Astrocyte of the hippocampus (primary cell): ENCODE measurements around the gene TMEM145.

Experiments
- DNase-seq: peaks from one replicate; pipeline ENCODE4 v3.0.0; 2011; ENCODE audit warnings: low read depth, low spot score

The TMEM145 gene

DNA sequence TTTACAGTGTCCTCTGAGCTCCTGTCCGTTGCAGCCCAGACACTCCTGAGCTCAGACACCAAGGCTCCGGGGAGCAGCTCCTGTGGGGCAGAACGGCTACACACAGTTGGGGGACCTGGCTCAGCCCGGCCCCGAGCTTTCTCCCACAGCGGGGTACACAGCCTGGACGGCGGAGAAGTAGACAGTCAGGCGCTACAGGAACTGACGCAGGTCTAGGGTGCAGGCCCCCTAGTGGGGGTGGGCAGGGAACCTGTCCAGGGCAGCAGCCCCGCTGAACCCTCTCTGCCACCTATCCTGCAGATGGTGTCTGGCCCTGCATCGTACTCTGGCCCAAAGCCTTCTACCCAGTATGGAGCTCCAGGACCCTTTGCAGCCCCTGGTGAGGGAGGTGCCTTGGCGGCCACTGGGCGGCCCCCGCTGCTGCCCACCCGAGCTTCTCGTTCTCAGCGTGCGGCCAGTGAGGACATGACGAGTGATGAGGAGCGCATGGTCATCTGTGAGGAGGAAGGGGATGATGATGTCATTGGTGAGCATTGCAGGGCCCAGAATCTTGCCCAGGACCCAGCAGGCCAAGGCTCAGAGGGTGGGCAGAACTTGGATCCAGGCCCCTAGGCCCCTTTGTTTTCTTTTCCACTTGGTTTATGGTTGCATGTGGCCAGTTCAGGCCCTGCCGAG, 24.1 kb upstream of the TMEM145 start:
- DNase-seq = no peak

- no peak for DNase-seq
Measured at GRCh38 chr19:42289556-42290041, 23.5 kb upstream of the TMEM145 start.

DNA sequence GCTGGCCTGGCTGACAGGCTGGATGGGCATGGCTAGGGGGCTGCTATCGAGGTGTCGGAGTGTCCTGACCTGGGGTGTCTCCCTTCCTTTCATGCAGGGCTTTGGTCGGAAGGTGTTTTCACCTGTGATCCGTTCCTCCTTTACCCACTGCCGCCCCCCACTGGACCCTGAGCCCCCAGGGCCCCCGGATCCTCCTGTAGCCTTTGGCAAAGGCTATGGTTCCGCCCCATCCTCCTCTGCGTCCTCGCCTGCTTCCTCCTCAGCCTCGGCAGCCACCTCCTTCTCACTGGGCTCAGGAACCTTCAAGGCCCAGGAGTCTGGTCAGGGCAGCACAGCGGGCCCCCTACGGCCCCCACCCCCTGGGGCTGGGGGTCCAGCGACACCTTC, 23.0 kb upstream of the TMEM145 start:
- DNase-seq = no peak

- DNase-seq = no peak
Measured at GRCh38 chr19:42290523-42291434, 22.3 kb upstream of the TMEM145 start.

- DNase-seq = no peak
Measured at GRCh38 chr19:42291435-42291810, 21.7 kb upstream of the TMEM145 start.

- DNase-seq = no peak
Measured at GRCh38 chr19:42292042-42292960, 20.8 kb upstream of the TMEM145 start.

- no peak for DNase-seq
Measured at GRCh38 chr19:42292963-42293362, 20.1 kb upstream of the TMEM145 start.

GRCh38 chr19:42293540-42293939, 19.6 kb upstream of the TMEM145 start:
- no peak for DNase-seq

- no peak for DNase-seq
Measured at GRCh38 chr19:42293948-42294347, 19.2 kb upstream of the TMEM145 start.

- no peak for DNase-seq
Measured at GRCh38 chr19:42294471-42295137, 18.5 kb upstream of the TMEM145 start.

DNA sequence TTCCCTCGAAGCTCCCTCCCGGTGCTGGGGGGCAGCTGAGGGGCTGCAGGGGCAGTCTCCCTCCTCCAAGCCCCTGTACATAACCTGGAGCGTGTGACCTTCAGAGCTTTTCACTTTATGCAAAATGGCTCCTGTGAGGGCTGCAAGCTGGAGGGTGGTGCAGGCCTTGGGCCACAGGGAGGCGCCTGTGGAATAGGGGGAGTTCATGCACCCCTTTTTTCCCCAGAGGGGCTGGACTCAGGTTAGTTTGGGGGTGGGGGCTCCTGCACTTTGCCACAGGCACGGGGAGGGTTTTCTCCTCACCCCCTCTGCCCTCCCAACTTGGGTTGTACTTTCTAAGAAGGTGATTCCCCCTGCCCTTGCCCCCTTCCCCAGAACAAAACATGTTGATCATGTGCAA, 17.8 kb upstream of the TMEM145 start:
- no peak for DNase-seq

GRCh38 chr19:42295831-42296525, 17.1 kb upstream of the TMEM145 start:
- DNase-seq = peak; percentile 81

DNA sequence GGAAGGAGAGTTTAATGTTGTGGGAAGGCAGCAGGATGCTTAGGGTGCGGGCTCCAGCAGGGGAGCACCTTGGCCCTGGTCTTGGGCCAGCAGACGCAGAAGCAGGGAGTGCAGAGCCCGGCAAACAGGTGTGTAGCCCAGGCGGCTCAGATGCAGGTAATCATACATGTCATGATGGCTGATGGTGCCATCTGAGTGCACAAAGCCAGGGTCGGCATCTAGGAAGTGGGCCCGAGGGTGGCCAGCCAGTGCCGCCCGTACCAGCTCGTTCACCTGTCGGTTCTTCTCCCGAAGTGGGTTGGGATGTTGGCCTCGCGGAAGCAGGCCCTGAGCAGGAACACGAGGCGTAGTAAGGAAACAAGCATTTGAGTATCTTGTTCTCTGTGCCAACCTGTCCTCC, 16.1 kb upstream of the TMEM145 start:
- DNase-seq = no peak

- DNase-seq = no peak
Measured at GRCh38 chr19:42301646-42302203, 11.4 kb upstream of the TMEM145 start, which contains the start of gene PRR19. TSS of gene PRR19 (plus strand) at chr19:42302132. CDS start at chr19:42309585, 7,453 bp downstream.

GRCh38 chr19:42303101-42303464, 10.0 kb upstream of the TMEM145 start:
- no peak for DNase-seq

DNA sequence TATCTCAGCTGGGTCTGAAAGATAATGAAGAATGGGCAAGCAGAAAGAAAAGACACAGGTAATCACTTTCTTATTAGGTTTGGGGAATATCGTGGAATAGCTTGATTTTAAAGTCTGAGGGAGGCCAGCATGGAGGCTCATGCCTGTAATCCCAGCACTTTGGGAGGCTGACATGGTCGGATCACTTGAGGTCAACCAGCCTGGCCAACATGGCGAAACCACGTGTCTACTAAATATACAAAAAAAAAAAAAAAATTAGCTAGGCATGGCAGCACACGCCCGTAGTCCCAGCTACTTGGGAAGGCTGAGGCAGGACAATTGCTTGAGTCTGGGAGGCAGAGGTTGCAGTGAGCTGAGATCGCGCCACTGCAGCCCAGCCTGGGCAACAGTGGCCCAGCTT, 9.2 kb upstream of the TMEM145 start:
- no peak for DNase-seq

GRCh38 chr19:42306646-42307045, 6.5 kb upstream of the TMEM145 start:
- DNase-seq = no peak

DNA sequence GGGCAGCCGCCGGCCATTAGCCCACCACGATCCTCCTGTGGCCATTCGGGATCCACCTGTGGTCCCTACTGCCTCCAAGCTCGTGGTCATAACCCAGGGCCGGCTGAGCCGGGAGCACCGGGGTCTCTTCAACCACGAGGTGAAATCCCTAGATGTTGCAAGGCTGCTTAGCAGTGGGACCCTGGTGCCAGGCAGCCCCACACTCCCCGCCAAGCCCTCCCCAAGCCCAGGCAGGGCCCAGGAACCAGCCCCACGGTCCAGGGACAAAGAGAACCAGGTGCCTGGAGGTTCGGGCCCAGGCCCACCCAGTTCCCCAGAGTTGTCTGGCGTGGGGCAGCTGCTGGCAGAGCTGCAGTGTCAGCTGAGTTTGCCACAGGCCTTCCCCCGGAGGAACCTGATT, 3.4 kb upstream of the TMEM145 start:
- DNase-seq = no peak

- no peak for DNase-seq
Measured at GRCh38 chr19:42311657-42312056, 1.5 kb upstream of the TMEM145 start.

GRCh38 chr19:42312370-42312769, 739 bp upstream of the TMEM145 start:
- no peak for DNase-seq
